NOMO-1 treated with DMSO at 0.1 percent for 48 hours (cell line): ENCODE results near the gene SDK2.
"Not testable (repeated sequence)": the region's sequence is repeated elsewhere in the genome, so short reads cannot be mapped to it uniquely, and the experiment has no call there.

ENCODE experiments used
- DNase-seq: peaks from one replicate; lab custom pipeline; 2025; ENCODE audit not compliant: unreplicated experiment; lab: John Stamatoyannopoulos, UW

SDK2 gene

DNA sequence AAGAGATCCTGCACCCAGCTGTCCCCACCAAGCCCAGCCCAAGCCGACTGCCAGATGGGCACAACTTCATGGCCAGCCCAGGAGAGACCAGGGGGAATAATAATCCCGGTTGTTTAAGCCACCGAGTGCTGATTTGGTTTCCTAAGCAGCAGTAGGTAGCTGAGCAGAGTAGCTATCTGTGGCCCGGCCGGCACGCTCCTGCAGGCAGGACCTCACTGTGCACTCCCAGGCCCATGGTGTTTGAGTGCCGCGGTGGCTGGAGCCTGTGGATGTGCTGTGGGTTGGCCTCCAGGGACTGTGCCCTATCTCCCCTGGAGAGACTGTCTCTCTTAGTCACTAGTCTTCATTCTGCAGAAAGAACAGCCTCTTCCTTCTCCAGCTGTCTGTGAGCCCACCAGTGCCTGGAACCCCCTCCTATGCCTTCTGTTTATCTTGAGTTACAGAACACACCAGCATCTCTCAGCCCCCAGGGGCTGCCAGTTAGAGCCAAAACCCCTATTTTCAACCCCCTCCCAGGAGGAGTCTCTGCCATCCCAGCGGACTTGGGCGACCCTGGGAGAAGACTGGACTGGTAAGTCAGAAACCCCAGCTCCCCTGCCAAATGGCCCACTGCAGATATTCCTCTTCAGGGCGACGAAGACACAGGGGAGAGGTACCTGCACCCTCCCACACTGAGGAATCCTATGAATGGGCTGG lies 152.0 kb downstream of the SDK2 start:
- no peak for DNase-seq

DNA sequence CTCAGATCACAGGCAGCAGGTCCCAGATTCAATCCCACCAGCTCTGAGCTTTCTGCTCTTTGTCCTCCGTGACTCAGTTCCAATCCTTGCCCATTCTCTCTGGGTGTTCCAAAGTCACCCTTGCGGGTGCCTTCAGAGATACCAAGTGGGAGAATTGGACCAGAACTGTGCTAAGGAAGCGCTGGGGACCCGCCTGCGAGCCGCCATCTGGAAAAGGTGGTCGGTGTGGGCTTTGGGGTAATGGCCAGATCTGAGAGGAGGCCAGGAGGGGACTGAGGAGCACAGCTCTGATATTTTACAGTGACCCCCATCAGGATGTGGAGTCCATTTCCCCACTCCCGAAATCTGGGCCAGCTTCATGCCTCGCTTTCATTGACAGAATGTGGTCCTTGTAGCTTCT lies 152.6 kb downstream of the SDK2 start:
- DNase-seq: no peak

DNA sequence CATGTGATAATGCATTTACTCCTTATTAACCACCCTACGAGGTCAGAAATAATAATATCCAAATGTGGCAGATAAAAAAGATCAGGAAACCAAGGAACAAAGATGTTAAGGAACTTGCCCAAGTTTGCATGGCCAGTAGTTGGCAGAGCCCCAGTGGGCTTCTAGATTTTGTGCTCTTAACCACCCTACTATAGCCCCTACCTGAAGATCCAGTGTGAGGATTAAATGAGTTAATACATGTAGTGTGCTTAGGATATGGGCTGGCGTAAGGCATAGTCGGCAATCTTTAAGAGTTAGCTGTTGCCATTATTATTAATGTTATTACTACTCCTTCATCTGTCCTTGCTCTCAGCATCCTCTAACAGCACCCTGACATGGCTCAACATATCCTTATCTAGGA lies 153.4 kb downstream of the SDK2 start:
- no peak for DNase-seq

DNA sequence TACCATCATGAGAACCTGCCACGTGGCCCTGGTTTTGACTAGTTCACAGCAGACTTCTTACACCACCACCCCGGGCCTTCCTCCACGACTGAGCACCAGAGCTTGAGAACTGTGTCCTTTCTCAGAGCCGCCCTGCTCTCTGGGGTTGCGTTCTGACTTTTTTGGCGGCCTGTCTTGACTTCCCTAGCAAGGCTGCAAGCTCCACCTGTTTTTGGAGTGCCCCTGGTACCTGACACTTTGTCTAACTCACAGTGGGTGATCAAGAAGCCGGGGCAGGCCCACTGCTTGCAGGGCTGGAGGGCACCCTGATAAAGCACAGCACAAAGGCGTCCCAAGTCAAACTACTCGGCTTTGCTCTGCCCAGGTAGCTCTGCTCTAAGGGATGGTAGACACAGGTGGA lies 154.3 kb downstream of the SDK2 start:
- no peak for DNase-seq

DNA sequence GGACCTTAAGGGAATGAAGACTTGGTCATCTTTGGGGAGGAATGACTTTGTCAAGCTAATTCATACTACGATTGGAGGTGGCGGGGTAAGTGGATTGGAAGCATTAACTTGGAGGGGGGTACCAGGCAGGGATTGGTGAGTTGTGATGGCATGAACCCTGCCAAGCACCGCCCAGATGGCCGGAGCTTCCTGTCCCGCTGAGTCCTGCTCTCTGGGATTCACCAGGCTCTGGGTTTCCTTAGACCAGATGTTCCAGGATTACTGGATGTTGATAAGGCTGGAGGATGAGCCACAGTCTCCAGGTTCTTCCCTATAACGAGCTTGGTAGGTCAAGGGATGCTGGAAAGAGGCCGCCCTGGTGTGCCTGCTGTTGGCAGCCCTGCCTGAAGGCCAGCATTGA lies 154.9 kb downstream of the SDK2 start:
- DNase-seq: no peak

DNA sequence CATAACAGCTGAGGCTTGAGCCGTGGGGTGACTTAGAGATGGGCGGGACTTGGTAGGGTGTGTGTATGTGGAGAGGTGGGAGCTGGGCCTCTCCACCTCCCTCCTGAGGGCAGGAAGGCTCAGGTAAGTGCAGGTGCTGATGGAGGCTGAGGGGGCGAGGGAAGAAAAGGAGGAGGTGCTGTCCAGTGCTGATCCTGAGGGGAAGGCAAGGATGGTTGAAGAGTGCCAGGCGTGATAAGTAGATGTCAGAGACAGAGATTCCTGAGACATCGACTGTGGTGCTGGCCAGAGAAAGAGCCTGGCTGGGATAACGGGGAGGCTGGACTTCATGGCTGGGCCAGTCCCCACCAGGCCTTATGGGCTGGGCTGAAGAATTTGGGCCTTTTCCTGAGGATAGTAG lies 159.1 kb downstream of the SDK2 start:
- no peak for DNase-seq

DNA sequence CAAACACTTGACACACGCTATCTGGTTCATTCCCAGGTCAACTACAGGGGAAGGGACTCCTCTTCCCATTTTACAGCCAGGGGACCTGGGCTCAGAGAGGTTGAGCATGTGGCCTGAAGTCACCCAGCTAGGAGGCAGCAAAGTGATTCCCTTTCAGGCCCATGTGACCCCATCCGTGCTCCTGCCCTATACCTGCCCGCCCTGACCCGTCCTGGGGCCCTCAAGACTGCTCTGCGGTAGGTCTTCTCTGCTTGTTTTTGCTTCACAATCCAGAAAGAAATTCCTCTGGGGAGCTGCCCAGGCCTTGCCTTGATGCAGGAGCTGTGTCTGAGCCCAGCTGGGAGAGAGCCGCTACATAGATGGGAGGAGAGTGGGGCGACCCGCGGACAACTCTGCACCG lies 161.4 kb downstream of the SDK2 start:
- no peak for DNase-seq

DNA sequence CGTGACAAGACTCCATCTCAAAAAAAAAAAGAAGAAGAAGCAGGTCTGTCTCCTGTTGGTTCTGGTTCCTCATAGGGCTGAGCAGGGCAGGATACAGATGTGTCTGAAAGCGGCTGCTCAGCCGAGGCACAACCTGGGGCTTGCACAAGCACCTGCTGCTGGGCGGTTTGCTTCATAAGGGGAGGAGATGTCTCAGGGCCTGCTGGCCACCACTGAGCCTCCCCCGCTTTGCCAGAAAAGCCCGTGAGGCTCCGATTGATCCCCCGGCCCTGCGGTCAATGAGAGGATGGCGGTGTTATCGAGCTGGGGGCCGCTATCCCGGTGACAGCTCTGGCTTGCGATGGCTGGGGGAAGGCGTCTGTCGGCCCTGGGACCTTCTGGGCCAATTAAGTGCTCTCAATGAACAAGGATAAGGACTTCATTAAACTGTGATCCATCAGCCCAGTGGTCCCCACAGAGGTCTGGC lies 162.0 kb downstream of the SDK2 start:
- DNase-seq: peak; percentile 63

DNA sequence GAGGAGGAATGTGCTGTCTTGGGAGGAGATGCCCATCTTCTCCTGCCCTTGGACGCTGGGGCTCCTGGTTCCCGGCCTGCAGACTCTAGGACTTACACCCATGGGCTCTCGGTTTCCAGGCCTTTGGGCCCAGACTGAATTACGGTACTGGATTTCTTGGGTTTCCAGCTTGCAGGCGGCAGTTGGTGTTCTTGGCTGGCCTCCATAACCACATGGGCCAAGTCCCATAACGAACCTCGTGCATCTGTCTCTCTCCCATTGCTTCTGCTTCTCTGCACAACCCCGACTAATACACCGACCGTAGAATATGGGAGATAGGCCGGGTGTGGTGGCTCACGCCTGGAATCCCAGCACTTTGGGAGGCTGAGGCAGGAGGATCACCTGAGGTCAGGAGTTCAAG lies 162.6 kb downstream of the SDK2 start:
- DNase-seq: no peak

DNA sequence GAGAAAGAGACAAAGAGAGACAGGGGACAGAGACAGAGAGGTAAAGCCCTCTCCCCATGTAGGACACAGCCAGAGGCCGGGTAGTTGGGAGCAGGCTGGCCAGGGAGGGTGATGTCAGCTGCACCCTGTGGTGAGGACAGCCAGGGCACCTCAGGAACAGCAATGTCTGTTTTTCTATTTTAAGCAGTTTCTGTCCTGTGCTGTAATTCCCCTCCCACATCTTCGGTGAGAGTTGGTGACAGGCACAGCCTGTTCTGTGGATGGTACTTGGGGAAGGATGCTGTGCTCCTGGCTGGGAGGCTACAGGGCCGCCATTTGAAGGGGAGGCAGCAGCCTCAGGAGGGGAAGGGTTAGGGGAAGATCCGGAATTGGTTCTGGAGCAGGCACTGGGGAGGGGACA lies 163.5 kb downstream of the SDK2 start:
- no peak for DNase-seq

DNA sequence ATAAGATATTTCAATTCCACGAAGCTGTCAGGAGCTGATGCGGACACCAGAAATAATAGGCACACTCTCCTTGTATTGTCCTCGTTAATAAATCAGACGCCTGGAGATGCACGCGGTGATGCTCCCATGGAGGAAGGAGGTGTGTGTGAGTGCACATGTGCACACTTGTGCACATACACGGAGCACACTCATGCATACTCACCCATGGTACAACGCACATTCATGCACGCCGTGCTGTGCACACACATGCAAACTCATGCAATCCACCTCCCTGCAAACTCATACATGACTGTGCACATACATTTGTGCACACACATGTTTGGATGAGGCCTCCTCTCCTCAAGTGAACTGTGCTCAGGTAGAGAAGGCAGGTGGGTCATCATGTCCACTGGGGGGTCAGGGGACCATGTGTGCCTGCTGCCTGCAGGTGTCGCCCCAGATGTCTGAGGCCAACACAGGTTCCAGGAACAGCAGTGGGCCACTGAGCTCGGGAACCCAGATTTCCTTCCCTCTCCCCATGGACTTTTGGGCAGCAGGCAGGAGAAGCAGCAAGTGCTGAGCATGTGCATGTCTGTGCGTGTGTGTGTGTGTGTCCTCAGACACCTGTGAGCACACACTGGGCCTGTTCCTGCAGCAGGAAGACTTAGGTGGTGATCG lies 165.3 kb downstream of the SDK2 start:
- DNase-seq: no peak

DNA sequence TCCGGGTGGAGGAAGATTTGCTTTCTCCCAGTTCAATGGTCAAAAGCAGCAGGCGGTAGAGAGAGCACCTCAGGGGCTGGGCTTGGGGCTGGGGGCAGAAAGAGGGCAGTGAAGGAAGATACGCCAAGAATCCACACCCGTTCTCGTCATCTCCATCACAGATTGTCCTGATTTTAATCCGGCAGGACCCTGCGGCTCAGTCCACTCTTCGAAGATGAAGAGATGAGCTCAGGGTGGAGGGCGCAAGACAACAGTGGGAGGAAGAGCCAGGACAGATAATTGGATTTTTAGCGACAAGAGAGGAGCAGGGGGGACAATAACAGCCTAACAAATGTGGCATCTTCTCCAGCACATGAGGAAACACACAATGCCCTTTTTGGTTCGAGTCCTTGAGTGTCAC lies 165.9 kb downstream of the SDK2 start:
- DNase-seq: no peak

DNA sequence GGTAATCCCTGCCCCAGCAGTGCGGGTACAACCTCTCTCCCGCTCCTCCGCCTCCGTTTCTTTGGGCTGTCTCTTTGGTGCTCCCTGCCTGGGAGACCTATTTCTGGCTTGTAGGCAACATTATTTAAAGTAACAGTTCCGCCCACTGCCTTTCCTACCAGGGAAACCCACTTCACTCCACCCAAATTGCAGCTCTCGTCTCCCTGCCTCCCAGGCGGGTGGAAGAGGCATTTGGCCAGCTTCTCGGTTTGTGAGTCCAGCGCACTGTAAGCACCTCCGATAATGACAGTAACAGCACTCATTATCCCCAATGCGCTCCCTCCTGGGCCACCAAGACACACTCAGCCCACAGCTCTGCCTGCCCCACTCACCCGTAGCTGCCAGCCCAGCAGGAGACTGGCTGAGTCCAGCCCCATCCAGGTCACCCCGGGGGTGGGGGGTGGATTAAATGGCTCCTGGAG lies 167.3 kb downstream of the SDK2 start:
- DNase-seq: no peak

DNA sequence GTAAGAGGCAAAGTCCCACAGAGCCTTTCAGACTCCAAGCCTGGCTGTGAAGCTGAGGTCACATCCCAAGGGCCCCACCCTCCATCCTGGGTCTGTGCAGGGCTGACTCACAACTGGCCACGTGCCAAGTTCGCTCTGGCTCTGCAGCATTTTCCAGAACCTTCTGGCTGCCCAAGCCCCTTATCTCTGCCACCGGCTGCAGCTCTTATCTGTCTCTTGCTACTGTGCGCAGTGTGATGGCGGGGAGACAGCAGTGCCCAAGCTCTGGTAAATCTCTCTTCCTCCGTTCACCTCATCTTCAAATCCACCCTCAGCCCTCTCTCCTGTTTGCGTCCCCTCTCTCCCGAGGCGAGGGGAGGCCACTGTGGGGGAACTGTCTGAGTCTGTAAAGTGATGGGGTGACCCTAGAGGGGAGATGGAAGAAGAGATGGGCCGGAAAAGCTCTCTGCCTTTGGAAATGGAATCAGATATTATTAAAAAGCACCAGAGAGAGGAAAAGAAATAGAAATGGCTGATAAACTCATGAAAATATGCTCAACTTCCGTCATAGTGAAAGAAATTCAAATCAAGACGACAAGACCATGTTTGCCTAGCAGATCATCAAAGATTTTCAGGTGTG lies 169.8 kb downstream of the SDK2 start:
- DNase-seq: no peak

DNA sequence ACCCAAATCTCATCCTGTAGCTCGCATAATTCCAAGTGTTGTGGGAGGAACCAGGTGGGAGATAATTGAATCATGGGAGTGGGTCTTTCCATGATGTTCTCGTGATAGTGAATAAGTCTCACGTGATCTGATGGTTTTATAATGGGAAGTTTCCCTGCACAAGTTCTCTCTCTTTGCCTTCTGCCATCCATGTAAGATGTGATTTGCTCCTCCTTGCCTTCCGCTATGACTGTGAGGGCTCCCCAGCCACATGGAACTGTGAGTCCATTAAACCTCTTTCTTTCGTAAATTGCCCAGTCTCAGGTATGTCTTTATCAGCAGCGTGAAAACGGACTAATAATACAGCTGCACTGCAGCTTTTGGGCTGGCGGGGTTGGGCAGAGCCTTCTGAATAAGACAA lies 171.5 kb downstream of the SDK2 start:
- not testable (repeated sequence) for DNase-seq

DNA sequence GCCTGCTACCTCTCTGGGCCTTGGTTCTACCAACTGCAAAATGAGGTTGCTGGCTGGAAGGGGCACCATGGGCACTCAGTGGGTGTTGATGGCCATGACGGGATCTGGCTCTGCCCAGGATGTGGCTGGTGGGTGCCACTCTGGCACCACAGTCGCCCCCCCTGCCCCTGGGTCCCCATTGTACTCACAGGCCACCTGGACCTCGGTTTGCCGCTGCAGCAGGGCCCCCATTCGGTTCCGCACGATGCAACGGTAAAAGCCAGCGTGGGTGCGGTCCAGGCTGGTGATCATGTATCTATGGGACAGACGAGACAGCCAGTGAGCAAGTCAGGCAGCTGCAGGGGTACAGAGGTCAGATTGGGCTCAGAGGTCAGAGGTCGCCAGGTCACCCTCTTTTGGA lies 172.3 kb downstream of the SDK2 start:
- no peak for DNase-seq

DNA sequence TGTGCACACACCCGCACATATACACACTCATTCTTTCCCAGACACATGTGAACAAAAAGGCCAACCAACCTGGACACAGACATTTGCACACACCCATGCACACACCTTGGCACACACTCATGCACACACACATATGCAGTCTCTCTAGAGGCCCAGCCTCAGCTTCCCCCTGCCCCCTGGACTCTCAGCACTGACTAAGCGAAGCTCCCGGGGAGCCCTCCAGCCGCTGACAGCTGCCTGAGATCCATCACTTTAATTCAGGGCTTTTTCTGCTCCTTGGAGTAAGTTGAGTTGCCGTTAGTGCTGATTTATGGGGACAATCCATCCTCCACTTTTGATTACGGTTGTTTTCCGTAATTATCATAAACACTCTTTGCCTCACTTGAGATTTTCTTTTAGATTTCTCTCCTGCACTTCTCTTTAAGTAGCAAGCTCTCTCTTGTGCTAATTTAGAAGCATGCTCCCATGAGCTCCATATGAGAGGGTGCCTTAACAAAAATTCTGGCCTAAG lies 173.9 kb downstream of the SDK2 start:
- DNase-seq: no peak

DNA sequence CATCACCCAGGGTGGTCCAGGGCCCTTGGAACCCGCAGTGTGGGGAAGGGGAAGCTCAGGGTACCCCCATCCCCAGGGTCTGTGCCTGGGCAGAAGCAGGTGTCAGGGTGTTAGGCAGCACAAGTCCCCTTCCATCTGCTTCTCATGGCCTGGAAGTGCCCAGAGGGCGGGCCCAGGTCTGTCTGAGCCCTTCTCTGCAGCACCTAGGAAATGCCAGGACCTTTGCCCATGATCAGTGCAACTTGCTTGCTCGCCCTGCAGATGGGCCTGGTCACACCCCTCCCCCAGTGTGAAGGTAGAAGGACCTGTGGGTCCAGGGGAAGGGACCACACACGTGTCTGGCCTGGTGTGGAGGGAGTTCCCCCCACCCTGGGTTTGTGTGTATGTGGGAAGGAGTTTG lies 174.9 kb downstream of the SDK2 start:
- no peak for DNase-seq

DNA sequence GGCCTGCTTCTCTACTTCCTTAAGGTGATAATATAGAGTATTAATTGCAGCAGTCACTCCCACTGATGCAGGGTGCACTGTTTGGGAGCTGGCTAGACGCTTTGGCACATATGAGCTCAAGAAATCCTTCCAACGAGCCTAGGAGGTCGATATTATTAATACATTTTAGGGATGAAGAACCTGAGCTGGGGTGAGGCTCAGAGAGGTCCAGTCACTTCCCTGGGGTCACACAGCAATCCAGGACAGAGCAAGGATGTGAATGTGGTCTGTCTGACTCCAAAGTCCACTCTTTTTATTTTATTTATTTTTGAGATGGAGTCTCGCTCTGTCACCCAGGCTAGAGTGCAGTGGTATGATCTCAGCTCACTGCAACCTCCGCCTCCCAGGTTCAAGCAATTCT lies 176.0 kb downstream of the SDK2 start:
- DNase-seq: no peak

DNA sequence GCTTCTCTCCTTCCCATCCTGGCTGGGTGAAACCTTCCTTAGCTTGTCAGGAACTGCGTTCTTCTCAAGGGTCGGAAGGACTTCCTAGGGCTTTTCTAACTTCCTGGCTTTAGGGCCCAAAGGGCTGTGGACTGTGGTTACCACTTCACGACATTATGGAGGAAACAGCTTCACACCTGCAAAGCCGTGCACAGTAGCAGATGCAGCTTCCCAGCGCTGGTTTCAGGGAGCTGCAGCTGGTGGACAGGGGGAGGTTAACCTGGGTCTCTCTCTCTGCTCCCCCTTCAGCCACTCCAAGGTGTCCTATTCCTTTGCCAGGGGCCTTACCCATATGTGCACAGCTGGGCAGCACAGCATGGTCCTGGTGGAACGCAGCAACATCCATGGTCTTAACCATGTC lies 176.6 kb downstream of the SDK2 start:
- DNase-seq: no peak

DNA sequence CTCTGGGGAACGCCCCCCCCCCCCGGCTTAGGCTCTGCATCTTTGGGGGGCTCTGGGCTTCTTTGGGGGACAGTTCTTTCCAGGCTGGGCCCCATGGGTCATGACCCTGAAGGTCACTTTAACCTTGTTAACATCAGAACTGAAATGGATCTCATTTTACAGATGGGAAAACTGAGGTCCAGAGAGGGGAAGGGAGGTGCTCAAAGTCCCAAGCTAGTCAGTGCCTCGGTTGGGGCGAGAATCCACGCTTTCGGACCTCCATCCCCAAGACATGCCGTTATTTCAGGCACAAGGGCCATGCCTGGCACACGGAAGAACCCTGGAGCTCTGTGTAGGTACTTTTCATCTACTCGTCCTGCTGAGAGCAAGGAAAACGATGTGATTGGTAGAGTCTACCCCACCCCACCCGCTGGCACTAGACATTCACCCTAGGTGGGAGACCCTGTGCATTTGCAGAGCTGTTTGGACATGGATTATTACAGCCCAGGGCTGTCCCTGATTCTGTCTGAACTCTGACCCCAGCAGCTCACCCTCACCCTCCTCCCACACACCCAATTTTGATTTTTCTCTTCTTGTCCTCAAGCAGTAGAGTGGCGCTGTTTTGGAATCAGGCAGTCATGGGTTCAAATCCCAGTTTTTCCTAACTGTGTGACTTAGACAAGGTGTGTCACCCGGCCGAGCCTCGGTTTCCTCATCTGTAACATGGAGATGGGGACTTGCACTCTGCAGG lies 177.4 kb downstream of the SDK2 start:
- no peak for DNase-seq

DNA sequence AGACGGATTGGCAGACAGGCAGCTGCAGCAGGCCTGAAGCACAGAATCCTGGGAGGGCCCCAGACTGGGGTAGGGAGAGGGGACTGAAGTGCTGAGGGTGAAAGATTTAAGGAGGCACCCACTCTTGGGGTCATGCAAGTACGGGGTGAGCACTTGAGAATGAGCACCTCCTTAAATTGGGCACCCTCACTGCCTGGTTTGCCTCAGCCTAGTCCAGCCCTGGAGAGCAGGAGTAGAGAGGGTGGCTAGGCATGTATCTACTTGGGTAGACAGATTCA lies 178.4 kb downstream of the SDK2 start:
- no peak for DNase-seq
